OCI-LY3 (cell line): Measurements from ENCODE around the gene MAP2K7.
A peak's percentile ranks its signal among the peaks of the same experiment; 100 is the strongest.

ENCODE experiments used
- H2AFZ ChIP-seq: fragments of 200-600, 300-600 bp; shearing (Covaris generic); 2 replicates; pipeline ENCODE4 v1.6.0; 2014; ENCODE audit warnings: antibody characterized with exemption, low read depth, low read length
- H3K27ac ChIP-seq: fragments of 200-600, 300-600 bp; sonication (generic); 2 replicates; pipeline ENCODE4 v1.5.1; 2014; ENCODE audit warnings: mild to moderate bottlenecking, low read length, moderate library complexity, mixed read lengths
- H3K27me3 ChIP-seq: fragments of 200-600, 300-600 bp; sonication (generic); 2 replicates; pipeline ENCODE4 v1.6.1; 2014; ENCODE audit warnings: low read depth, low read length, mixed read lengths
- H3K36me3 ChIP-seq: fragments of 200-600, 300-600 bp; sonication (generic); replicated peaks from 2 replicates; pipeline ENCODE3; 2014; ENCODE audit warnings: low read depth, low read length, mixed read lengths
- H3K4me1 ChIP-seq: fragments of 300-600, 200-600 bp; sonication (generic); 2 replicates; pipeline ENCODE4 v1.6.1; 2014; ENCODE audit warnings: low read length, mixed read lengths
- H3K4me2 ChIP-seq: fragments of 200-600, 300-600 bp; sonication (generic); 2 replicates; pipeline ENCODE4 v1.6.1; 2014; ENCODE audit warnings: low read length, mixed read lengths
- H3K4me3 ChIP-seq: fragments of 300-600, 200-600 bp; sonication (generic); 2 replicates; pipeline ENCODE4 v1.5.1; 2014; ENCODE audit warnings: antibody characterized with exemption, mild to moderate bottlenecking, low read length, moderate library complexity
- H3K79me2 ChIP-seq: fragments of 300-600, 200-600 bp; shearing (Covaris generic); 2 replicates; pipeline ENCODE4 v1.6.1; 2014; ENCODE audit warnings: mild to moderate bottlenecking, low read length, mixed read lengths
- H3K9ac ChIP-seq: fragments of 300-600, 200-600 bp; shearing (Covaris generic); 2 replicates; pipeline ENCODE4 v1.6.0; 2014; ENCODE audit warnings: mild to moderate bottlenecking, low read length, moderate library complexity
- H3K9me3 ChIP-seq: fragments of 200-600, 300-600 bp; shearing (Covaris generic); 2 replicates; pipeline ENCODE4 v1.6.1; 2014; ENCODE audit warnings: low read length, mixed read lengths; ENCODE audit not compliant: insufficient read depth
- H4K20me1 ChIP-seq: fragments of 200-600, 300-600 bp; sonication (generic); 2 replicates; pipeline ENCODE4 v1.6.1; 2016; ENCODE audit warnings: low read length, mixed read lengths; ENCODE audit not compliant: insufficient read depth
- EZH2phosphoT487 ChIP-seq: fragments of 200-600 bp; shearing (Covaris generic); IDR thresholded peaks from 2 replicates; pipeline ENCODE4 v1.6.1; 2018; ENCODE audit warnings: antibody characterized with exemption, mixed run types, low read depth
- TF ChIP-seq, protein P1 (sequence below): fragments of 200-600, 300-600 bp; sonication (generic); IDR thresholded peaks from 2 replicates; pipeline ENCODE4 v1.5.1; 2014; ENCODE audit warnings: antibody characterized with exemption, low read length, low read depth

The MAP2K7 gene

DNA sequence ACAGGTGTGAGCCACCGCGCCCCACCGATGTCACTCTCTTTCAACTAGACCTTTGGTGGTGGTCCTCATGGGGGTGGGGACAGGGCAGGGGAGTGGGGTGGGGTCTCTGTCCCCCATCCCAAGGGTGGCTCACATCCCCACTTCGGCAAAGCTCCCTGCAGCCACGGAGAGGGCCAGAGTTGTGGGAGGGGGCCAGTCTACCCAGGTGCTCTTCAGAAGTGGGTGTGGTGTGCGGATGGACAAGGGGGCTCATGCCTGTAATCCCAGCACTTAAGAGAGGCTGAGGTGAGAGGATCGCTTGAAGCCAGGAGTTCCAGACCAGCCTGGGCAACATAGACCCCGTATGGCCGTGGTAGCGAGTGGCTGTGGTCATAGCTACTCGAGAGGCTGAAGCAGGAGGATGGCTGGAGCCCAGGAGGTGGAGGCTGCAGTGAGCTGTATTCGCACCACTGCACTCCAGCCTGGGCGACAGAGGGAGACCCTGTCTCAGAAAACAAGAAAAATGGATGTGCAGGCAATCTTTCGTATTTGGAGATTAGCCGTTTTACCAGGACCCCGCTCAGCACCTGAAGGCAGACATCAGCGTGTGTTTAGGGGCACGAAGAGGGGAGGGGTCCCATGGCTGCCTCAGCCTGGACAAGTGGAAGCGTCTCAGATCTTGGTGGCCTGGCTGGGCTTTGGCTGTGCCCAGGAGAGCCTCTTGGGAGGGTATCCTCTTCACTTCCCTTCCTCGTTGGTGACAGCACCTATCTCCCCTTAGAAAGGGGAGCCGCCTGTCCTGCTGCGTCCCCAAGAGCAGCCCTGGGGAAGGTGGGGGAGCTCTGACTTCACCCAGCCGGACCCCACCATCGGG, 11.8 kb downstream of the MAP2K7 start:
- Histone ChIP-seq H3K4me2 (peak overlapping the region; percentile 81), H3K4me1 (peaks cover 9% of the 10 kb centered on the region; the same call in 1 of the 2 replicates), H3K9me3 (no peaks in the 10 kb centered on the region), H3K79me2 (no peaks in the 10 kb centered on the region), H3K27ac (no peak overlapping the region), H2AFZ (no peak overlapping the region), H3K9ac (peak overlapping the region; percentile 67), H4K20me1 (no peaks in the 10 kb centered on the region; the same call in 1 of the 2 replicates), H3K36me3 (peaks cover 19% of the 10 kb centered on the region), H3K4me3 (peak overlapping the region; percentile 77), H3K27me3 (no peaks in the 10 kb centered on the region)
- no peak for TF ChIP-seq EZH2phosphoT487
- TF ChIP-seq, protein P1, sequence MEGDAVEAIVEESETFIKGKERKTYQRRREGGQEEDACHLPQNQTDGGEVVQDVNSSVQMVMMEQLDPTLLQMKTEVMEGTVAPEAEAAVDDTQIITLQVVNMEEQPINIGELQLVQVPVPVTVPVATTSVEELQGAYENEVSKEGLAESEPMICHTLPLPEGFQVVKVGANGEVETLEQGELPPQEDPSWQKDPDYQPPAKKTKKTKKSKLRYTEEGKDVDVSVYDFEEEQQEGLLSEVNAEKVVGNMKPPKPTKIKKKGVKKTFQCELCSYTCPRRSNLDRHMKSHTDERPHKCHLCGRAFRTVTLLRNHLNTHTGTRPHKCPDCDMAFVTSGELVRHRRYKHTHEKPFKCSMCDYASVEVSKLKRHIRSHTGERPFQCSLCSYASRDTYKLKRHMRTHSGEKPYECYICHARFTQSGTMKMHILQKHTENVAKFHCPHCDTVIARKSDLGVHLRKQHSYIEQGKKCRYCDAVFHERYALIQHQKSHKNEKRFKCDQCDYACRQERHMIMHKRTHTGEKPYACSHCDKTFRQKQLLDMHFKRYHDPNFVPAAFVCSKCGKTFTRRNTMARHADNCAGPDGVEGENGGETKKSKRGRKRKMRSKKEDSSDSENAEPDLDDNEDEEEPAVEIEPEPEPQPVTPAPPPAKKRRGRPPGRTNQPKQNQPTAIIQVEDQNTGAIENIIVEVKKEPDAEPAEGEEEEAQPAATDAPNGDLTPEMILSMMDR = no peak

DNA sequence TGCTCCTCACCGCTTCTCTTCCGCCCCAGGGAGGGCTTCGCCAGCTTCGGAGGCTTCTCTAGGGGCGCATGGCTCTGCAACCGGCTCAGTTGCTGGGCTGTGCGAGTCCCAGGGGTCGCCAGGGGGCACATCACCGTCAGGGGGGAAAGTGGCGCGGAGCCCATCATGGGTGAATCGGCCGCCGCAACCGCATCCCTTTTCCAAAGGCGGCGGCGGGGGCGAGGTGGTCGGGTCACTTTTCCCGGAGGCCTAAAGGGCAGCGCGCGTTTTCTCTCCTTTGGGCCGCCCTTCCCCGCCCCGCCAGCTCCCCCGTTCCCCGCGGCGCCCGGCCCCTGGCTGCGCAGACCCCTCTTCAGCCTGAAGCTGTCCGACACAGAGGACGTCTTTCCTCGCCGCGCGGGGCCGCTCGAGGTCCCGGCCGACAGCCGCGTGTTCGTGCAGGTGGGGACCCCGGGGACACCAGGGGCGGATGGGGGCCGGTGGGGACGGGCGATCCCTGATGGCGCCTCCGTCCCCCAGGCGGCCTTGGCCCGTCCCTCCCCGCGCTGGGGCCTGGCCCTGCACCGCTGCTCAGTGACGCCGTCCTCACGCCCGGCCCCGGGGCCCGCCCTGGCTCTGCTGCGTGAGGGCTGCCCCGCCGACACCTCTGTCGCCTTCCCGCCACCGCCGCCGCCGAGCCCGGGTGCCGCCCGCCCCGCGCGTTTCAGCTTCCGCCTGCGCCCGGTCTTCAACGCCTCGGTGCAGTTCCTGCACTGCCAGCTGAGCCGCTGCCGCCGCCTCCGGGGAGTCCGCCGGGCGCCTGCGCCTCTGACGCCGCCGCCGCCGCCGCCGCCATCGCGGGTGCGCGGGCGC, 12.7 kb downstream of the MAP2K7 start:
- peaks cover 12% of the 10 kb centered on the region for H3K36me3 ChIP-seq
- H3K27me3 ChIP-seq = no peaks in the 10 kb centered on the region
- peak overlapping the region; percentile 77 for H3K4me3 ChIP-seq
- no peak overlapping the region for H3K27ac ChIP-seq
- peak overlapping the region; percentile 81 for H3K4me2 ChIP-seq
- peak overlapping the region; percentile 44 for H2AFZ ChIP-seq
- no peaks in the 10 kb centered on the region for H3K9me3 ChIP-seq
- peaks cover 10% of the 10 kb centered on the region for H3K4me1 ChIP-seq
- TF ChIP-seq, protein P1 = peak; percentile 23
- no peak for TF ChIP-seq EZH2phosphoT487
- H4K20me1 ChIP-seq = peaks cover 3% of the 10 kb centered on the region; the same call in 1 of the 2 replicates
- peak overlapping the region; percentile 67 for H3K9ac ChIP-seq
- H3K79me2 ChIP-seq = no peaks in the 10 kb centered on the region

DNA sequence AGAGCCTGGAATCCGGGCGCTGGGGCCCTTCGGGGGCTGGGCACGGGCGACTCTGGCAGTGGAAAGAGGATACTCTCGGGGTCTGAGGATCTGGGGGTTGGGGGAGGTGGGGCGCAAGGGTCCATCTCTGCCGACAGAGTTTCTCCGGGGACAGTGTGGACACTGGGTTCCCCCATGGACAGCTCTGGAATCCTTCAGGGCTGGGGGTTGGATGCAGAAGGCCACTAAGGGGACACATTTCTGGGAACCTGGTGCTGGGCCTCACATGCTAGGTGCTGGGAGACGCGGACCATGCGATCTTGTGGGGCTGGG, 13.2 kb downstream of the MAP2K7 start:
- Histone ChIP-seq H3K4me1 (peaks cover 14% of the 10 kb centered on the region), H3K27ac (no peak overlapping the region), H4K20me1 (peaks cover 7% of the 10 kb centered on the region; the same call in 1 of the 2 replicates), H3K79me2 (no peaks in the 10 kb centered on the region), H3K9me3 (no peaks in the 10 kb centered on the region), H3K9ac (peak overlapping the region; percentile 67), H3K4me2 (peak overlapping the region; percentile 81), H2AFZ (peak overlapping the region; percentile 44; the same call in 1 of the 2 replicates), H3K4me3 (peak overlapping the region; percentile 77), H3K36me3 (peaks cover 6% of the 10 kb centered on the region), H3K27me3 (no peaks in the 10 kb centered on the region)
- TF ChIP-seq, protein P1 = no peak
- no peak for TF ChIP-seq EZH2phosphoT487
